HEK293 (cell line): ENCODE results near the gene EXOC3L2.

Experiments
- SP2 ChIP-seq: fragments of 450-650 bp; formaldehyde crosslinking; IDR thresholded peaks from 2 replicates; pipeline ENCODE4 v1.5.1; 2016; ENCODE audit warnings: missing biosample characterization, missing genetic modification characterization
- ZNF670 ChIP-seq: fragments of 450-650 bp; formaldehyde crosslinking; IDR thresholded peaks from 2 replicates; pipeline ENCODE4 v1.5.1; 2016; ENCODE audit warnings: missing biosample characterization, missing genetic modification characterization, low read depth
- TF ChIP-seq, protein P1 (sequence below): fragments of 450-650 bp; formaldehyde crosslinking; IDR thresholded peaks from 2 replicates; pipeline ENCODE4 v1.5.1; 2016; ENCODE audit warnings: missing biosample characterization, missing genetic modification characterization

DNA sequence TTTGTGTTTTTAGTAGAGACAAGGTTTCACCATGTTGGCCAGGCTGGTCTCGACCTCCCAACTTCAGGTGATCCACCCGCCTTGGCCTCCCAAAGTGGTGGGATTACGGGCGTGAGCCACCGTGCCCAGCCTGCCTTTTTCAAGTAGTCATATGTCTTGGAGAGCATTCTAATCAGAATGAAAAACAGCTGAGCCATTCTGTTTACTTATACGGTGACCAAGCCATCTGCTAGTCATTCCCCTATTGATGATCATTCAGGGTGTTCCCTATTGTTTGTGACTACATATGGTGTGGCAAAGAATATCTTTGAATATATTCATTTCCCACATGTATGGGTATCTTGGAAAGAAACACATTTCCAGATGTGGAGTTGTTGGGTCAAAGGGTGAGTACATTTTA lies 49.4 kb downstream of the EXOC3L2 start:
- TF ChIP-seq ZNF670 (tag by site-specific recombination) = no peak
- TF ChIP-seq, protein P1, sequence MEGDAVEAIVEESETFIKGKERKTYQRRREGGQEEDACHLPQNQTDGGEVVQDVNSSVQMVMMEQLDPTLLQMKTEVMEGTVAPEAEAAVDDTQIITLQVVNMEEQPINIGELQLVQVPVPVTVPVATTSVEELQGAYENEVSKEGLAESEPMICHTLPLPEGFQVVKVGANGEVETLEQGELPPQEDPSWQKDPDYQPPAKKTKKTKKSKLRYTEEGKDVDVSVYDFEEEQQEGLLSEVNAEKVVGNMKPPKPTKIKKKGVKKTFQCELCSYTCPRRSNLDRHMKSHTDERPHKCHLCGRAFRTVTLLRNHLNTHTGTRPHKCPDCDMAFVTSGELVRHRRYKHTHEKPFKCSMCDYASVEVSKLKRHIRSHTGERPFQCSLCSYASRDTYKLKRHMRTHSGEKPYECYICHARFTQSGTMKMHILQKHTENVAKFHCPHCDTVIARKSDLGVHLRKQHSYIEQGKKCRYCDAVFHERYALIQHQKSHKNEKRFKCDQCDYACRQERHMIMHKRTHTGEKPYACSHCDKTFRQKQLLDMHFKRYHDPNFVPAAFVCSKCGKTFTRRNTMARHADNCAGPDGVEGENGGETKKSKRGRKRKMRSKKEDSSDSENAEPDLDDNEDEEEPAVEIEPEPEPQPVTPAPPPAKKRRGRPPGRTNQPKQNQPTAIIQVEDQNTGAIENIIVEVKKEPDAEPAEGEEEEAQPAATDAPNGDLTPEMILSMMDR (tag by site-specific recombination) = no peak
- no peak for TF ChIP-seq SP2 (tag by site-specific recombination)
